ENCODE measurements around the gene MANBA. TPM values are rescaled to one million over a fixed set of nuclear protein-coding genes. Genes with fewer than 3 reads are reported as not detected.
"Not testable (repeated sequence)": the region's sequence is repeated elsewhere in the genome, so short reads cannot be mapped to it uniquely, and the experiment has no call there.

Gene MANBA
- total RNA-seq, 1 experiment from 2014 or later: 22.5 TPM

- peak; percentile 73 for DNase-seq (ENCODE audit: low read depth)
These were observed 139.9 kb downstream of the MANBA start for GRCh38 chr4:102620697-102621497.

- peak; percentile 51 for DNase-seq (ENCODE audit: low read depth)
These were observed 140.8 kb downstream of the MANBA start for GRCh38 chr4:102619776-102620631.

GRCh38 chr4:102619021-102619420 is 141.7 kb downstream of the MANBA start:
- DNase-seq (ENCODE audit: low read depth): not testable (repeated sequence)

- DNase-seq (ENCODE audit: low read depth): no peak
These were observed 144.1 kb downstream of the MANBA start for GRCh38 chr4:102616636-102617035.

- peak; percentile 25 for DNase-seq (ENCODE audit: low read depth)
These were observed 146.0 kb downstream of the MANBA start for GRCh38 chr4:102614801-102615200.

GRCh38 chr4:102612824-102613366 is 147.9 kb downstream of the MANBA start:
- no peak for DNase-seq (ENCODE audit: low read depth)

GRCh38 chr4:102612210-102612609 is 148.6 kb downstream of the MANBA start:
- DNase-seq (ENCODE audit: low read depth): no peak

GRCh38 chr4:102610476-102610875 is 150.3 kb downstream of the MANBA start:
- DNase-seq (ENCODE audit: low read depth): no peak

GRCh38 chr4:102610007-102610406 is 150.8 kb downstream of the MANBA start:
- peak; percentile 11 for DNase-seq (ENCODE audit: low read depth)

- peak; percentile 21 for DNase-seq (ENCODE audit: low read depth)
These were observed 152.6 kb downstream of the MANBA start for GRCh38 chr4:102608190-102608589.

GRCh38 chr4:102606846-102607450 is 153.8 kb downstream of the MANBA start:
- DNase-seq (ENCODE audit: low read depth): peak; percentile 52

GRCh38 chr4:102606261-102606660 is 154.5 kb downstream of the MANBA start:
- DNase-seq (ENCODE audit: low read depth): no peak

- DNase-seq (ENCODE audit: low read depth): no peak
These were observed 156.4 kb downstream of the MANBA start for GRCh38 chr4:102604222-102604940.

GRCh38 chr4:102601586-102602227 is 159.1 kb downstream of the MANBA start:
- no peak for DNase-seq (ENCODE audit: low read depth)

GRCh38 chr4:102600689-102601088 is 160.1 kb downstream of the MANBA start:
- no peak for DNase-seq (ENCODE audit: low read depth)

- DNase-seq (ENCODE audit: low read depth): no peak
These were observed 160.9 kb downstream of the MANBA start for GRCh38 chr4:102599886-102600285.

- DNase-seq (ENCODE audit: low read depth): no peak
These were observed 161.3 kb downstream of the MANBA start for GRCh38 chr4:102599455-102599854.

GRCh38 chr4:102598762-102599374 is 161.9 kb downstream of the MANBA start:
- DNase-seq (ENCODE audit: low read depth): no peak

- no peak for DNase-seq (ENCODE audit: low read depth)
These were observed 162.5 kb downstream of the MANBA start for GRCh38 chr4:102598086-102598761.

- no peak for DNase-seq (ENCODE audit: low read depth)
These were observed 164.2 kb downstream of the MANBA start for GRCh38 chr4:102596532-102596931.

Data from RPMI7951 (cell line).